Left ventricle myocardium inferior (tissue), 1 donor: Measurements from ENCODE around the gene RASAL1. TPM values are rescaled to one million over a fixed set of nuclear protein-coding genes. Genes with fewer than 3 reads are reported as not detected.
A peak's percentile ranks its signal among the peaks of the same experiment; 100 is the strongest.

ENCODE experiments used
- DNase-seq: peaks from one replicate; pipeline ENCODE4 v3.0.0-alpha.2; 2020
- H3K27ac ChIP-seq: fragments of 200-600 bp; replicated peaks from 2 replicates; pipeline ENCODE4 v1.8.0; 2021
- H3K27me3 ChIP-seq: fragments of 200-600 bp; 2 replicates; pipeline ENCODE4 v1.8.0; 2021; ENCODE audit warnings: low read depth
- H3K36me3 ChIP-seq: fragments of 200-600 bp; 2 replicates; pipeline ENCODE4 v1.8.0; 2021
- H3K4me1 ChIP-seq: fragments of 200-600 bp; 2 replicates; pipeline ENCODE4 v1.8.0; 2021
- H3K4me3 ChIP-seq: fragments of 200-600 bp; 2 replicates; pipeline ENCODE4 v1.8.0; 2021; ENCODE audit warnings: mild to moderate bottlenecking, moderate library complexity
- H3K9me3 ChIP-seq: fragments of 200-600 bp; replicated peaks from 2 replicates; pipeline ENCODE4 v1.8.0; 2021
- intact Hi-C: fragments of 100-400 bp; cut with micrococcal nuclease; formaldehyde crosslinking; loops from one replicate; pipeline ENCODE4 v1.11.0; 2022
- total RNA-seq: library from RNA; stranded (reverse); fragmentation: NEBNext Ultra II Directional; extraction: Animal tissue kit (Norgen Biotek cat#: 25700); gene quantifications from one replicate; pipeline ENCODE4 v1.2.1, GENCODE V29; 2021
- TF ChIP-seq, protein P1 (sequence below): fragments of 200-600 bp; IDR thresholded peaks from 2 replicates; pipeline ENCODE4 v1.8.0; 2021; ENCODE audit warnings: antibody characterized with exemption, mild to moderate bottlenecking, borderline replicate concordance
- donor health status: DM: no; HTN: yes; CAD: no; lungs with severe emphysema.

The RASAL1 gene
- total RNA-seq, 1 donor from 2014 or later = not detected

DNA sequence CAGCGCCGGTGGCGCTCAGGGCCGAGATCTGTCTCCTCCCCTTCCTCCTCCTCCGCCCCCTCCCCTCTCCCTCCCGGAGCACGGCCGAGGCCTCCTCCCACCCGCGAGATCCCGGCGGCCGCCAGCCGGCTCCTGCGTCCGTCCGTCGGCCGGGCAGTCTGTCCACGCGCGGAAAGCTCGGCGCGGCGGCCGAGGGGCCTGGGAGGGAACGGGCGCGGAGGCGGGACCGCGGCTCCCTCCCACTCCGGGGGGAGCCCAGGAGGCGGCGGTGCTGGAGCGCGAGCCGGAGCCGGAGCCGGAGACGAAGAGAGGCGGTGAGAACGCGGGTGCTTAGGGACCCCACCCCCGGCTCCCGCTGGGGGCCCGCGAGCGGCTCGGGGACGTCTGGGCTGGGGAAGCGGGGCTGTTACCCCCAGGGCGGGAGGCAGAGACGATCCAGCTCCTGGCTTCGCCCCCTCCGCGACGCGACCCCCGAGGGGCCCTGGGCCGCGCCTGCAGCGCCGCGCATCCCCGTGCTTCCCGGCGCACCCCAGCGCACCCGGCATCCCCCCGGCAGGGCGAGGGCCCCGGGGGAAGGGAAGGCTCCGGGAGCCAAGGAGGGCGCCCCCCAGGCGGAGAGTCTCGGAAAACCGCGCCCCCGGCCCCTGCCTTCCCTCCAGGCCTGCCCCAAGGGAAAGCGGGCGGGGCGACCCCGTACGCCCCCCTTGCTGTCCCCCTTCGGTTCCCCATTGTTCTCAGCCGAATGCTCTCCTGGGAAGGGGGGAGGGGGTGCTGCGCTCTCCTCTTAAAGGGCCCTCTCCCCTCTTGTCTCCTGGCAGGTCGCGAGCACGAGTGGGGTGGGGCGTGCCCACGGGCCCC, 78.7 kb downstream of the RASAL1 start, which contains the start of gene DTX1:
TSS of gene DTX1 (plus strand) at position 100 of the 858 bp plus-strand sequence. CDS start 1,463 bp downstream, outside the sequence.
- intact Hi-C loops = no loop called here
- H3K27ac ChIP-seq = peak within 1 kb of the TSS; percentile 42

DNA sequence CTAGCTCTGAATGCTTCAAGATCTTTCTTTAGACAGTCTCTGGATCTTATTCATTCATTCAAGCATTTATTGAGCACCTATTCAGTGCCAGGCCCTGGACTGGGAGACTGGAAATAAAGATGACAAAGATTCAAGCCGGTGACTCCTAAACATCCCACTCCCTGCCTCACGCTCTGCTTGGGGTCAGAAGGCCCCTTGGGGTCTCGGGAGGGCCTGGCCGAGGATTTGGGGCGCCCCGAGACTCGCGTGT, 79.3 kb downstream of the RASAL1 start:
- peak overlapping the region; percentile 42 for H3K27ac ChIP-seq
- H3K27me3 ChIP-seq = peaks cover 91% of the 10 kb centered on the region

More for the DNA sequence above, 78.7 kb downstream of the RASAL1 start, which contains the start of gene DTX1:
- peak within 1 kb of the TSS; percentile 73 for H3K4me3 ChIP-seq
- peaks cover 94% of the 10 kb centered on the region for H3K27me3 ChIP-seq
- peaks cover 16% of the 10 kb centered on the region for H3K4me1 ChIP-seq
- DNase-seq = peak; percentile 43
- no peaks in the 10 kb centered on the region for H3K9me3 ChIP-seq
- TF ChIP-seq, protein P1, sequence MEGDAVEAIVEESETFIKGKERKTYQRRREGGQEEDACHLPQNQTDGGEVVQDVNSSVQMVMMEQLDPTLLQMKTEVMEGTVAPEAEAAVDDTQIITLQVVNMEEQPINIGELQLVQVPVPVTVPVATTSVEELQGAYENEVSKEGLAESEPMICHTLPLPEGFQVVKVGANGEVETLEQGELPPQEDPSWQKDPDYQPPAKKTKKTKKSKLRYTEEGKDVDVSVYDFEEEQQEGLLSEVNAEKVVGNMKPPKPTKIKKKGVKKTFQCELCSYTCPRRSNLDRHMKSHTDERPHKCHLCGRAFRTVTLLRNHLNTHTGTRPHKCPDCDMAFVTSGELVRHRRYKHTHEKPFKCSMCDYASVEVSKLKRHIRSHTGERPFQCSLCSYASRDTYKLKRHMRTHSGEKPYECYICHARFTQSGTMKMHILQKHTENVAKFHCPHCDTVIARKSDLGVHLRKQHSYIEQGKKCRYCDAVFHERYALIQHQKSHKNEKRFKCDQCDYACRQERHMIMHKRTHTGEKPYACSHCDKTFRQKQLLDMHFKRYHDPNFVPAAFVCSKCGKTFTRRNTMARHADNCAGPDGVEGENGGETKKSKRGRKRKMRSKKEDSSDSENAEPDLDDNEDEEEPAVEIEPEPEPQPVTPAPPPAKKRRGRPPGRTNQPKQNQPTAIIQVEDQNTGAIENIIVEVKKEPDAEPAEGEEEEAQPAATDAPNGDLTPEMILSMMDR = no peak
- H3K36me3 ChIP-seq = no peaks in the 10 kb centered on the region

DNA sequence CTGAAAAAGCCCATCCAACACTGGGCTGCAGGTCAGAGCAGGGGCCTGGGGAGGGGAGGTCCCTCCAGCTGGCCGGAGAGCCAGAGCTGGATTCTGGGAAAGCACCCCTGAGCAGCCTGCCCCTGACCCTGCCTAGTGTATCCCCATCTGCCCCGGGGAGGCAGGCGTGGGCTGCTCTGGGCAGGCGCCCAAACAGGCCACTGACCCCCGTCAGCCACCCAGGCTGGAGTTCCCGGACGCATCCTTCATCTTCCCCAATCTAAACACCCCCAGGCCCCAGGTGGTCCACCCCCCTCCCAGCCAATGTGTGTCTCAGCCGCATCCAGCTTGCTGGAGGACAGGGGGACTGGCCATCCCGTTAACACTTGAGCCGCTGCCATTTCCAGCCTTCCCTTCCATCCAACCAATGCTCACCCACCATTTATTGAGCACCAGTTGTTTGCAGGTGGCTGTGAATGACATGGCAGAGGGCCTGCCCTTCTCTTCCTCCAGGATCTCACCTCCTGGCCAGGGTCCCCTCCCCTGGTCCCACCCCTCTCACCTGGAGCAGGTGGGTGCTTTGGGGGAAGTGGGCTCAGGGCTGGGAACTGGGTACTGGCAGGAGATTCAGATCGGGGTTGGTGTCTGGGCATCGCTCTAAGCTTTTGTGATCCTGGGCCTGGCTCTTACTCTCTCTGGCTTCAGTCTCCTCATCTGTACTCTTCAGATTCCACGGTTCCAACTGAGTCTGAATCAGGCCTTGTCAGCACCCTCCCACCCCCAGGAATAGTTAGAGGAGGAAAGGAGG, 79.8 kb downstream of the RASAL1 start:
- peaks cover 88% of the 10 kb centered on the region for H3K27me3 ChIP-seq
- H3K4me1 ChIP-seq = peaks cover 16% of the 10 kb centered on the region
- no peak for DNase-seq
- no peak overlapping the region for H3K27ac ChIP-seq
- peak overlapping the region; percentile 73 for H3K4me3 ChIP-seq
- H3K36me3 ChIP-seq = no peaks in the 10 kb centered on the region
- TF ChIP-seq, protein P1 = no peak
- H3K9me3 ChIP-seq = no peaks in the 10 kb centered on the region
- intact Hi-C loops = no loop called here

More for the DNA sequence above, 79.3 kb downstream of the RASAL1 start:
- TF ChIP-seq, protein P1 = no peak
- no peaks in the 10 kb centered on the region for H3K9me3 ChIP-seq
- peak overlapping the region; percentile 73 for H3K4me3 ChIP-seq
- H3K36me3 ChIP-seq = no peaks in the 10 kb centered on the region
- DNase-seq = no peak
- peaks cover 16% of the 10 kb centered on the region for H3K4me1 ChIP-seq
- intact Hi-C loops = no loop called here

DNA sequence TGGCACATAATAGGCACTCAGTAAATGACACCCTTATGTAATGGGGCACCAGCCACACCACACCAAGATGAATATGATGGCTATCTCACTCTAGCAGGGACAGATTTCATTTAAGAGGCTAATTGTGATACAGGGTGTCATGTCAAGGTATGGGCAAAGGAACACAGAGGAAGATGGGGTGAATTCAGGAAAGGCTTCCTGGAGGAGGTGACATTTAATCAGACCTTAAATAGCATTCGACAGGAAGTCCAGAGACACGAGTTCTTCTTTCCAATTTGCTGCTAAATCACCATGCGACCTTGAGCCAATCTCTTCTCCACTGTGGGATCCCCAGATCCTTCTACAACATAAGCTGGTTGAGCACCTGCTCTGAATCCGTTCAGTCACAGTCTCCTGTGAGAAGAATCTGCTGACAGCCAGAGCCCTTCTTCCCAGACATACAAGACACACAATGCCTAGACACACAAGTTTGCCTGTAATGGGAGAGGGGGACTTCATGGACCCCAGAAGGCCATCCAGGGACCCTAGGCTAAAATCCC, 80.5 kb downstream of the RASAL1 start:
- peaks cover 16% of the 10 kb centered on the region for H3K4me1 ChIP-seq
- H3K27me3 ChIP-seq = peaks cover 89% of the 10 kb centered on the region
- H3K4me3 ChIP-seq = no peak overlapping the region
- intact Hi-C loops = no loop called here
- no peaks in the 10 kb centered on the region for H3K9me3 ChIP-seq
- TF ChIP-seq, protein P1 = no peak
- H3K36me3 ChIP-seq = no peaks in the 10 kb centered on the region
- DNase-seq = no peak
- no peak overlapping the region for H3K27ac ChIP-seq

DNA sequence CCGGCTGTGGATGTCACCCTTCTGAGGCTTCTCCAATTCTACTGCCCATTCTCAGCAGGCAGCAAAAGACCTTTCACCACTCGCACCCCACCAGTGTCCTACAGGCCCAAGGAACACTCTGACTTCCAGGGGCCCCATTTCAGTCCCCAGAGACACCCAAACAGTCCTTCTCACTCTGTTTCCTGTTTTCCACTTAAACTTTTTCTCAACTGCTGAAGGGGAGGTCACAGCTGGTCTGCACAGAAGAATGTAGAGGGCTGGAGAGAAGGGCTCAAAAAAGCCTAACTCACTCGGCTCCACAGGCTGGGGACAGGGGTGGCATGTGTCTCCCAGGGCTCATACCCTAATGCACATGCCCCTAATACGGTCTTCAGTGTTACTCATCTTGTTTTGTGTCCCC, 83.2 kb downstream of the RASAL1 start:
- intact Hi-C loops = no loop called here
- H3K4me1 ChIP-seq = peaks cover 11% of the 10 kb centered on the region
- no peak overlapping the region for H3K4me3 ChIP-seq
- no peak overlapping the region for H3K27ac ChIP-seq
- H3K27me3 ChIP-seq = peaks cover 82% of the 10 kb centered on the region
- no peaks in the 10 kb centered on the region for H3K36me3 ChIP-seq
- H3K9me3 ChIP-seq = no peaks in the 10 kb centered on the region
- TF ChIP-seq, protein P1 = no peak
- DNase-seq = no peak
